Middle frontal gyrus (tissue), 1 donor: ENCODE data around the gene TARBP2.
"Not testable (repeated sequence)": the region's sequence is repeated elsewhere in the genome, so short reads cannot be mapped to it uniquely, and the experiment has no call there.

ENCODE experiments used
- DNase-seq: peaks from one replicate; pipeline ENCODE4 v3.0.0-alpha.2; 2015; ENCODE audit warnings: low spot score; ENCODE audit errors: extremely low spot score

TARBP2 gene

DNA sequence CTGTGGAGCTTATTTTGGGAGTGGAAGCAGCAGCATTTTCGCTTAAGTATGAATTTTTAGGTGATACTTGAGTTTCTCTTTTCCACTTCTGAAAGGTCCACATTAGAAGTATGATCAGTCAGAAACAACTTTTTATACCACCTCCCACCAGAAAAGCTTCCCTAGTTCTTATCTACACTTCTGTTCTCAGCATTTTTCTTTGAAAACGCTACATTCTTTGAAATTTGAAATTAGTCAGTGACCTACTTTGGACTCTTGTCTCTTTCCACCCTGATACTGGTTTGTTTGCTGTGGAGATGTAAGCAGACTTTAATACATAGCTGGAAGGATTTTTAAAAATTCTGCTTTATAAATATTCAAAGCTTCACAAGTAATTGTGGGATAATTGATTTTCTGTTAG, 27.0 kb upstream of the TARBP2 start:
- no peak for DNase-seq

DNA sequence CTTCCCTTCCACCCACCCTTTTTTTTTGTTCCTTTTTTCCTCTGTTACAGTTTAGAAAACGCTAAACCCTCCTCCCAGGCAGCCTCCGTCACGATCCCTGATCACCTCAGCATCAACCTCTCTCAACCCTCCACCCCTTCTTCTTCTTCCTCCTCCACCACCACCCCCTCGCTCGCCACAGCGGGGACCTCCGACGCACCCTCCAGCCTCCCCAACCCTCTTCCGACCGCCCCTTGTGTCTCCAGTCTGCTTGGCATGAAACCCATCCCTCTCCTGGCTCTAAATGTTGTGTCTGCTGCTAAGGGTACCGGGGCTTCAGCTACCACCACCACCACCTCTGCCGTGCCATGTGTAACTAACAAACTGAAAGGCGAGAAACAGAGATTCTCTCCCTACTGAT, 26.3 kb upstream of the TARBP2 start:
- no peak for DNase-seq

GRCh38 chr12:53476769-53477209, 24.3 kb upstream of the TARBP2 start:
- DNase-seq: no peak

GRCh38 chr12:53478865-53479264, 22.2 kb upstream of the TARBP2 start:
- DNase-seq: no peak

DNA sequence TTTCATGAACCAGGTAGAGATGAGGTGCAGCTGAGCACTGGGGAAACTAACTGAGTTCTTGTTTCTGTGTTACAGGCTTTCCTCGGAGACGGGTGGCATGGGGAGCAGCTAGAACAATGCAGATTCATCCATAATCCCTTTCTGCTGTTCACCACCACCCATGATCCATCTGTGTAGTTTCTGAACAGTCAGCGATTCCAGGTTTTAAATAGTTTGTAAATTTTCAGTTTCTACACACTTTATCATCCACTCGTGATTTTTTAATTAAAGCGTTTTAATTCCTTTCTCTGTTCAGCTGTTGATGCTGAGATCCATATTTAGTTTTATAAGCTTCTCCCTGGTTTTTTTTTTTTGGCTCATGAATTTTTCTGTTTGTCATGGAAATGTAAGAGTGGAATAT, 21.8 kb upstream of the TARBP2 start:
- DNase-seq: no peak

- no peak for DNase-seq
Observed at GRCh38 chr12:53480491-53481442, 20.3 kb upstream of the TARBP2 start.

- DNase-seq: not testable (repeated sequence)
Observed at GRCh38 chr12:53481458-53481857, 19.6 kb upstream of the TARBP2 start.

- DNase-seq: no peak
Observed at GRCh38 chr12:53481939-53482586, 19.0 kb upstream of the TARBP2 start.

GRCh38 chr12:53482626-53483168, 18.4 kb upstream of the TARBP2 start:
- no peak for DNase-seq

DNA sequence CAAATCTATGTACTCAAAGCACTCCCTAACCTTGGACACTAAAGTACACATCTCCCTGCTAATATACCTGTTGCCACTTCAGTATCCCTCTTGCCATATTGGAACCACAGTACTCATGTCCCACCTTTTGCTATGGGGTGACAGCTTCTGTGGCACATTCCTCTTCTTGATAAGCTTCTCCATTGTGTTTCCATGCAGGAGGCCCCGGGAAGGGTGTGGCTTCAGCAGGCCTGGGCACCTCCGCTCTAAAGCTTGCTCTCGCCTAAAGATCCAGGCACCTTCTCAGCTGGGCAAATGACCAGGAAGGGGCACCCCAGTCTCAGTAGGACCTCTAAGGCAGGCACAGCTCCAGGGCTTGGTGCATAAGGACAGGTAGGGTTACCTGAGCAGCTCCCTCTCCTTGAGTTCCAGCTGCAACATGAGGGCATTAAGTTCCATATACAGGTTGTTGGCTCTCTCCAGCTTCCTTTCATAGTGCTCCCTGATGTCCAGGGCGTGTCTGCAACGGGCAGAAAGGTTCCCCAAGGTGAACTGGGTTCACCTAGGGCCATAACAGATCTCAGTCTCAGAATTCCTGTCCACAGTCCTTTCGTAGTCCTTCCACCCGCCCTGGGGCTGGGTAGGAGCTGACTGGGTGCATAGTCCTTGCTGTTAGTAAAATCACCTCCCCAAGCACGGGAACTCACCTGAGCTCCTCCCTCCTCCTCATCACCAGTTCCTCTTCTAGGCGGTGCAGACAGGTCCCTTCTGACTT, 17.7 kb upstream of the TARBP2 start:
- DNase-seq: no peak

DNA sequence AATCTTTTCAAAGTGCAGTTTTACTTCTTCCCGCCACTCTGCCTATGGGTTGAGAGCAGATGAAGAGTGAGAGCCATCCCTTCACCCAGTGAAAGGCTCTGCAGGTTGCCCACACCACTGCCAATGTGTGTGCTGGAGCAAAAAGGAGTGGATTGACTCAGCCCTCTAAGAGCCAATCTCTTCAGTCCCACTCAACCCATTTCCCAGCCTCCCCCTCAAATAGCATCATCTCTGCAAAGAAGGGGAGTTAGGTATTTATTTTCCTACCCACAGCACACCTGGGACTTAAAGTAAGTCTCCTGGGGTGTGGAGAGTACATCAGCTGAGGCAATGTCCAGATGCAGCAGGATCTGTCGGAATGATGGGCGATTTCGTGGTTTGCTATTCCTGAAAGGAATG, 17.1 kb upstream of the TARBP2 start:
- no peak for DNase-seq

DNA sequence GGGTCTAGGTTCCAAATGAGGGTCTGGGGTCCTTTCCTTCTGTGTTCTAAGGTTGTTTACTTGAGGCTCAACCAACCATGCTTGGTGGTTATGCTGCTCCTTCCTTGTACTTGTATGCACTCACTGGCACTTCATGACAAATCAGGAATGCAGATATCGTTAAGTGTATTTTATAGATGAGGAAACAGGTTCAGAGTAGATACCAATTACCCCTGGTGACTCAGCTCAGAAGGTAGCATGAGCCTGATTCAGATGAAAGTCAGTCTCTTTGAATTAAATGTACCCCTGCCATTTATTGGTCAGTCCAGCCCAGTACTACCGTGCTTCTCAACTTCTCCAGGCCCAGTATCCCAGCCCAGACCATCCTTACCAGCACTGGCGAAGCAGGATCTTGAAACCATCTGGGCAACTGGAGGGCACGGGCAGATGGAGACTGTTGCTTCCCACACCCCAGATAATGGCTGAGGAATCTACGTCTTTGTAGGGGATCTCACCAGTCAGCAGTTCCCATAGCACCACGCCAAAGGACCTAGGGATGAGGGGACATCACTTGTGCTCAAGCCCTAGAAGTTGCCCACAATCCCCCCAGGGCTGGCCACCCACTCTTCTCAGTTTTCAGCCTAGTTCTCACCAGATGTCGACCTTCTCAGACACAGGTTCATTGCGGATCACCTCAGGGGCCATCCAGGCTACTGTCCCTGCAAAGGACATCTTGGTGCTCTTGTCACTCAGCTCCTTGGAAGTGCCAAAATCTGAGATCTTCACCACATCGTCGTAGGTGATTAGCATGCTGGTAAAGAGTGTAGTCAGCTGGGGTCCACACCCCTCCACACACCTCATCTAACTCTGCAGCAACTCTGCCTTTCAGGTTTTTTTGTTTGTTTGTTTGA, 16.2 kb upstream of the TARBP2 start:
- no peak for DNase-seq

DNA sequence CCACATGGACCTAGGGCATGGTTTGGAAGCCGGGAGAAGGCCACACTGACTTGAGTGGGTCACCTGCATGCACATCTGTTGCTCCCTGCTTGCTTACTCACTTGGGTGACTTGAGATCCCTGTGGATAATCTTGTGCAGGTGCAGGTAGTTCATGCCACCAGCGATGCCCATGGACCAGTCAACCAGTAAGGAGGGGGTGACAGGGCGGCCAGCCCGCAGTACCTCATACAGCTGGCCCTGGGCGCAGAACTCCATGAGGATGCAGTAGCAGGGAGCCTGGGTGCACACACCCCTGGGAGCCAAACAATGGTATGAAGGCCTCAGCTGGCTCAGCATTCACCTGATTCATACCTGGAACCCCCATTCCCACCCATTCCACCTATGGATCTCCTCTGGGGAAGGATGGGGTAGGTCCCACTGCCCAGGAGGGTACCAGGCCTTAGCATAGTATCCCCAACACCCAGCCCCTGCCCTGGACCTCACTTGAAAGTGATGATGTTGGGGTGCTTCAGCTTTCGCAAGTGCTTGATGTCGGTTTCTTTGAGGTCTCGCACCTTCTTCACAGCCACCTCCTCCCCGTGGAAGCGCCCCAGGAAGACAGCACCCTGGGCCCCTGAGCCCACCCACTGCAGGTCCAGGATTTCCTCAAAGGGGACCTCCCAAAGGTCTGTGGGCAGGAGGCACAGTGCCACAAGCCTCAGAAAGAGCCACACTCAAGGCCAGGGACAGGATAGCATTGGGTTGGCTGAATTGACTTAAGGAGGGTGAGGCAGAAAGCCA, 14.9 kb upstream of the TARBP2 start:
- DNase-seq: no peak

DNA sequence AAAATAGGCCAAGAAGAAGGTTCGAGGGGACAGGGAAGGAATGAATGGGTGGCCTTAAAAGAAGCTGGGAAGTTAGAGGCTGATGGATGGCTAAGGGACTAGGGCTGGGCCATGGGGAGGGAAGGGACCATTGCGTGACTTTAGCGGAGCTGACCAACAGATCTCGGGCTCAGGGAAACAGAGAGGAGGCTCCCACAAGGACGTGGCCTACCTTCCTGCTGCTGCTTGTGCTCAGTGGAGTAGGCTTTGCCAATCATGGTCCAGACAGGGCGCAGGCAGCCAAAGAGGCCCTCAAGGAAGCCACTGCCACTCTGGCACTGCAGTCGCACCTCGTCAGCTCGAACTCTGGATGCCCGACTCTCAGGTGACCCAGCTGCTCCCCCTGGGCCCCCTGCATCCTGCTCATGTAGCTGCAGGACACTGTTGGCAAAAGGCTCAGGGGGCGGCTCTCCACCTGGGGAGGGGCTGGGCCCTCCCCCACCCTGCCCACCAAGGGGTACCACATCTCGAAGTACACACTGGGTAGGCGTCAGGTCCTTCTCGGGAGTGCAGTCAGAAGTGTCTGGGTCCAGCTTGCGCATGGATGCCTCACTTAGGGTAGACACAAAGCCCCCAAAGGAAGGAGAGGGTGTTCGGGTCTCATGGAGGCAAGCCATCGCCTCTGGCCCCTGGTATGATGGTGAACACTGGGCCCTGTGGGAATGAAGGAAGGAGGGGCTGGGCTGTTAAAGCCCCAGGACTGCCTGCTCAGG, 14.2 kb upstream of the TARBP2 start:
- DNase-seq: no peak

- DNase-seq: no peak
Observed at GRCh38 chr12:53489242-53489864, 11.7 kb upstream of the TARBP2 start.

DNA sequence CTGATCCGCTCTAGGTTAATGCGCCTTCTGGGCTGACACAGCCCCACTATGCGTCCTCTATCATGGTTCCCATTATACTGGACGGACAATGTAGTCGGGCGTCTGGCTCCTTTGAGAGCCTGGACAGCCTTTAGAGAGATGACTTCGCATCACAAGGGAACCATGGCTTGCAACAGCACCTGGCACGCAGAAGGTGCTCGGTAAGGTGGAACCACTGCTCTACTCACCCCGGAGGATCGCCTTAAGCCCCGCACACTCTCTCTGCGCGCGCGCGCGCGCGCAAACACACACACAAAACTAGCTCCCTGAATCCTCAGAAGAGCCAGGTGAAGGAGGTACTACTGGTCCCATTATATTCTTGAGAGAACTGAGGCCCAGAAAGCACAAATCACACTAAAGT, 8.9 kb upstream of the TARBP2 start:
- no peak for DNase-seq

- DNase-seq: peak; percentile 84
Observed at GRCh38 chr12:53492830-53493609, 8.1 kb upstream of the TARBP2 start.
